Measurements from ENCODE around the gene HINFP. TPM values are rescaled to one million over a fixed set of nuclear protein-coding genes. Genes with fewer than 3 reads are reported as not detected.

The HINFP gene
- total and polyA plus RNA-seq, 4 donors: 10.4 to 24.5 (median 17.8) TPM

GRCh38 chr11:119120639-119121007 is 757 bp upstream of the HINFP start:
- no peak overlapping the region for H3K4me3 ChIP-seq
- H3K27ac ChIP-seq (ENCODE audit: low read depth in 1 of 2, low read length in 1 of 2): peak overlapping the region in 1 of 2 donors; percentile 47
- no peaks in the 10 kb centered on the region for H3K9me3 ChIP-seq (ENCODE audit: control insufficient read depth in 4 of 4, insufficient read depth in 3 of 4, low read length in 3 of 4)
- peak in 1 of 3 donors; percentile 55 for DNase-seq
- H3K4me1 ChIP-seq (ENCODE audit: control insufficient read depth in 5 of 5, insufficient read depth in 5 of 5, low read length in 5 of 5): peaks cover 2 to 18% (median 9%) of the 10 kb centered on the region in 5 donors
- H3K36me3 ChIP-seq (ENCODE audit: control insufficient read depth in 4 of 4, insufficient read depth in 4 of 4, low read length in 4 of 4): peaks cover 5 to 17% (median 9%) of the 10 kb centered on the region in 4 donors
- no peak for TF ChIP-seq CTCF (IDR thresholded peaks at IDR 0.05; ENCODE audit: control extremely low read depth, extremely low read depth)
- WGBS, 2 donors: 27 to 44% methylated on average over 5 of the region's 5 CpGs
- ATAC-seq (ENCODE audit: insufficient read depth, low FRiP score): no peak
- H3K27me3 ChIP-seq (ENCODE audit: control insufficient read depth in 3 of 3, insufficient read depth in 3 of 3, low read length in 2 of 3): no peaks in the 10 kb centered on the region
- peak overlapping the region in 1 of 2 donors; percentile 73 for H3K9ac ChIP-seq (ENCODE audit: insufficient read depth in 1 of 2, low read length in 2 of 2)

DNA sequence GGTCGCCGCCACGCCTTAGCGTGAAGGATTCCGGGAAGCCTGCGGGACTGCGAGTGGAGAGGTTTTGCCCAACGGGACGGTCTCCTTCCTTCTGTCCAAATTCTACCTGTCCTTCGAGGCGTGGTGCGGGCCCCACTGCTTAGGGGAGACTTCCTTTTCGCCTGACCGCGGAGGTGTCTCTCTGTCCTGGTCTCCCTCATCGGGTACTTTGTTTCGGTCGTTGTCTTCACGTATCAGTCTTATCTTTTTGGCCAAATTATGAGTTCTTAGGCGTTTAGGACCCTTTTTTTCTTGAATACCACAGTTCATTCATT is 388 bp downstream of the HINFP start:
- no peak for TF ChIP-seq CTCF (IDR thresholded peaks at IDR 0.05; ENCODE audit: control extremely low read depth, extremely low read depth)
- 0 to 1% methylated on average over 20 of the region's 20 CpGs for WGBS, 2 donors
- Histone ChIP-seq H3K9me3 (ENCODE audit: control insufficient read depth in 4 of 4, insufficient read depth in 3 of 4, low read length in 3 of 4) (no peaks in the 10 kb centered on the region), H3K27me3 (ENCODE audit: control insufficient read depth in 3 of 3, insufficient read depth in 3 of 3, low read length in 2 of 3) (no peaks in the 10 kb centered on the region), H3K9ac (ENCODE audit: insufficient read depth in 1 of 2, low read length in 2 of 2) (peak overlapping the region; percentile 40 to 78), H3K4me1 (ENCODE audit: control insufficient read depth in 5 of 5, insufficient read depth in 5 of 5, low read length in 5 of 5) (peaks cover 2 to 18% (median 9%) of the 10 kb centered on the region in 5 donors), H3K27ac (ENCODE audit: low read depth in 1 of 2, low read length in 1 of 2) (peak overlapping the region; percentile 76 to 77), H3K36me3 (ENCODE audit: control insufficient read depth in 4 of 4, insufficient read depth in 4 of 4, low read length in 4 of 4) (peaks cover 5 to 13% (median 9%) of the 10 kb centered on the region in 4 donors), H3K4me3 (peak overlapping the region; percentile 76)
- DNase-seq (no peak), ATAC-seq (ENCODE audit: insufficient read depth, low FRiP score) (no peak)

DNA sequence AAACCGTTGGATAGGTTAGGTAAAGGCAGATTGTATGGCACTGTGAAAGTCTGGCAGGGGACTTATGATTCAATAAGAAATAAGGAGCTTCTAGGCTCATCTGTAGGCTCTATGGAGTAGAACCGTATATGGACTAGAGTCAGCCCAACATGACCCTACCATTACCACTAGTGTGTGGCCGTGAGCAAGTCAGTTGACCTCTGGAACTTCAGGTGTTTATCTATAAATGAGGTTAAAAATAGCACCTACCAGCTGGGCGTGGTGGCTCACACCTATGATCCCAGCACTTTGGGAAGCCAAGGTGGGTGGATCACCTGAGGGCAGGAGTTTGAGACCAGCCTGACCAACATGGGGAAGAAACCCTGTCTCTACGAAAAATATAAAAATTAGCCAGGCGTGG is 4.4 kb downstream of the HINFP start:
- ATAC-seq (ENCODE audit: insufficient read depth, low FRiP score): no peak
- Histone ChIP-seq H3K4me1 (ENCODE audit: control insufficient read depth in 5 of 5, insufficient read depth in 5 of 5, low read length in 5 of 5) (peaks cover 0 to 12% (median 7%) of the 10 kb centered on the region in 5 donors), H3K27me3 (ENCODE audit: control insufficient read depth in 3 of 3, insufficient read depth in 3 of 3, low read length in 2 of 3) (no peaks in the 10 kb centered on the region), H3K27ac (ENCODE audit: low read depth in 1 of 2, low read length in 1 of 2) (no peak overlapping the region), H3K9ac (ENCODE audit: insufficient read depth in 1 of 2, low read length in 2 of 2) (no peak overlapping the region), H3K9me3 (ENCODE audit: control insufficient read depth in 4 of 4, insufficient read depth in 3 of 4, low read length in 3 of 4) (no peaks in the 10 kb centered on the region), H3K4me3 (no peak overlapping the region), H3K36me3 (ENCODE audit: control insufficient read depth in 4 of 4, insufficient read depth in 4 of 4, low read length in 4 of 4) (peaks cover 10 to 22% (median 16%) of the 10 kb centered on the region in 4 donors)
- TF ChIP-seq CTCF (IDR thresholded peaks at IDR 0.05; ENCODE audit: control extremely low read depth, extremely low read depth): no peak
- no peak for DNase-seq
- WGBS, 2 donors: 90 to 97% methylated on average over 6 of the region's 6 CpGs

GRCh38 chr11:119126675-119127268 is 5.4 kb downstream of the HINFP start:
- no peak for TF ChIP-seq CTCF (IDR thresholded peaks at IDR 0.05; ENCODE audit: control extremely low read depth, extremely low read depth)
- DNase-seq: no peak
- ATAC-seq (ENCODE audit: insufficient read depth, low FRiP score): no peak
- no peak overlapping the region for H3K4me3 ChIP-seq
- H3K36me3 ChIP-seq (ENCODE audit: control insufficient read depth in 4 of 4, insufficient read depth in 4 of 4, low read length in 4 of 4): peaks cover 11 to 29% (median 24%) of the 10 kb centered on the region in 4 donors
- H3K9ac ChIP-seq (ENCODE audit: insufficient read depth in 1 of 2, low read length in 2 of 2): no peak overlapping the region
- no peaks in the 10 kb centered on the region for H3K27me3 ChIP-seq (ENCODE audit: control insufficient read depth in 3 of 3, insufficient read depth in 3 of 3, low read length in 2 of 3)
- WGBS, 2 donors: 72 to 79% methylated on average over 5 of the region's 5 CpGs
- H3K9me3 ChIP-seq (ENCODE audit: control insufficient read depth in 4 of 4, insufficient read depth in 3 of 4, low read length in 3 of 4): no peaks in the 10 kb centered on the region
- peak overlapping the region in 1 of 2 donors; percentile 34 for H3K27ac ChIP-seq (ENCODE audit: low read depth in 1 of 2, low read length in 1 of 2)
- H3K4me1 ChIP-seq (ENCODE audit: control insufficient read depth in 5 of 5, insufficient read depth in 5 of 5, low read length in 5 of 5): peaks cover 0 to 9% (median 7%) of the 10 kb centered on the region in 5 donors
